HG03457 (cell line): ENCODE data around the gene MTCL1.

Experiments used
- ATAC-seq: cut with Tn5 transposase; IDR thresholded peaks from one replicate; pipeline ENCODE4 v1.9.1; 2021; ENCODE audit warnings: moderate number of reproducible peaks; ENCODE audit not compliant: unreplicated experiment

Gene MTCL1

GRCh38 chr18:8826971-8827370, 121.6 kb downstream of the MTCL1 start:
- no peak for ATAC-seq

DNA sequence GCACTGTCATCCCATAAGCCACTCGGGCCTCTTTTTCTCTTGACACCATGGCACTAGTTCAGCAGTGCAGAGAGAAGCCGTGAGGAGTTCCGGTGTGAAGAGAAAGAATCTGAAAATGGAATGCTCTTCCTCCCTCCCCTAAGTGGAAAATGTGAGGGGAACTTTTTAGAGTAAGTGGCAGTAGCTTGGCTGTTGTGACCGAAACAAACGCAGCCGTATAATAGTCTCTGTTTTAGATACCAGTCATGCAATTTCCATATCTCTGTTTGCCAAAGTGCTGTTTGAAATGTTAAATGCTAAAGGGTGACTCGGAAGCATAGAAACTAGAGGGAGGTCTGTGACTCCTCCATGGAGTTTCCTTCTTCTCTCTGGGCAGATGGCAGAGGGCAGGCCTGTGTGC, 122.9 kb downstream of the MTCL1 start:
- ATAC-seq: no peak

- no peak for ATAC-seq
Observed at GRCh38 chr18:8828798-8829197, 123.4 kb downstream of the MTCL1 start.

GRCh38 chr18:8830067-8831060, 125.0 kb downstream of the MTCL1 start:
- no peak for ATAC-seq

- ATAC-seq: no peak
Observed at GRCh38 chr18:8831112-8831511, 125.8 kb downstream of the MTCL1 start.

DNA sequence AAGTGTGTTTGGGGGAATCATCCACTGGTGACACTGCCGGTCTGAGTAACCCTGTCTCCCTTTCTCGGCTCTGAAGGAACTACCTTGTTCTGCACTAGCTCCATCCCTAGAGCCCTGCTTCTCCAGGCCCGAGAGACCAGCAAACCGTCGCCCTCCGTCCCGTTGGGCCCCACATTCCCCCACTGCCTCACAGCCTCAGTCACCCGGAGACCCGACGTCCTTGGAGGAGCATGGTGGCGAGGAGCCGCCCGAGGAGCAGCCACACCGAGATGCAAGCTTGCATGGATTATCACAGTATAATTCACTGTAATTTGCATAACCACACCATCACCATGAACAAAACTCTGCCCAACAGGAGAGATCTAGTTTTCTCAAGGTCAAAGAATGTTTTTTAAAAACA, 126.2 kb downstream of the MTCL1 start:
- no peak for ATAC-seq

DNA sequence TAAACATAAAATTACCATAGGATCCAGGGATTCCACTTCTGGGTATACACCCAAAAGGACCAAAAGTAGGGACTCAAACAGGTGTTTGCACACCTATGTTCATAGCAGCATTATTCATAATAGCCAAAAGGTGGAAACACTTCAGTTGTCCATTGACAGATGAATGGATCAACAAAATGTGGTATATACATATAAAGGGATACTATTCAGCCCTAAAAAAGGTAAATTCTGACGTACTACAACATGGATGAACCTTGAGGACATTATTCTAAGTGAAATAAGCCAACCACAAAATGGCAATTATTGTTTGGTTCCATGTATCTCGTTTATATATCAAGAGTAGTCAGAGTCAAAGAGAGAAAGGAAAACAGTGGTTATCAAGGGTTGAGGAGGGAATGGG, 128.1 kb downstream of the MTCL1 start:
- no peak for ATAC-seq

DNA sequence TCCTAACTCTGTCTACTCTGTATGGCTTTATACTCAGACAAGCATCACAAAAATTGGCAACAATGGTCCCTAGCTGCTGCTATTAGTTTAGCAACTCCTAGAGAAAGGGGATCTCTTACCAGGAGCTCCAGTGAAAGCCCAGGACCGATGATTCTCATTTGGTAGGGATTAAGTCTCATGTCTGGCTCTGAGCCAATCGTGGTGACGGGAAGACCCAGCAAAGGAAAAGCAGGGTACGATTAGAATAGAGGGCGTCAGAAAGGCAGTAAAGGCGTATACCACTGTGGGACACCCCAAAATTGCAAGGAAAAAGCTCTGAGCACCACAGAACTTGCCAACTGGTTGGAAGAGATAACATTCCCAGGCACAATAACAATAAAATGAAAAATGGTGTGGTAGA, 129.5 kb downstream of the MTCL1 start:
- no peak for ATAC-seq

- ATAC-seq: no peak
Observed at GRCh38 chr18:8835521-8835953, 130.2 kb downstream of the MTCL1 start.

DNA sequence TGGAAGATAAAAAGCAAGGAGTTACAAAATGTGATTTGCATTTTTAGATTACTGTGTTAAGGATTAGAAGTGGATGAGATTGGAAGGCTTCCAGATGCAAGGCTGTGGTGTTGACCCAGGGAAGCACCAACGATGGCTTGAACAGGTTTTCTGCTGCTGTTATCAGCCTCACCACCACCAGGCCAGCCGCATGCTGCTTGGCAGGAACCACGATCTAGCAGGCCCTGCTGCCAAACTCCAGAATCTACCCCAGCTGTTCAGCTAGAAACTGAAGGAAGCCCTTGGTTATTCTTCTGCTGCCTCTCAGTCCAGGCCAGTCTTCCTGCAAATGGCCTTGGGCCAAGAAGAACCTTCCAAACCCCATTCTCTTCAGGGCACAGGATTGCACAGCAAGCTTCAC, 133.9 kb downstream of the MTCL1 start:
- no peak for ATAC-seq

DNA sequence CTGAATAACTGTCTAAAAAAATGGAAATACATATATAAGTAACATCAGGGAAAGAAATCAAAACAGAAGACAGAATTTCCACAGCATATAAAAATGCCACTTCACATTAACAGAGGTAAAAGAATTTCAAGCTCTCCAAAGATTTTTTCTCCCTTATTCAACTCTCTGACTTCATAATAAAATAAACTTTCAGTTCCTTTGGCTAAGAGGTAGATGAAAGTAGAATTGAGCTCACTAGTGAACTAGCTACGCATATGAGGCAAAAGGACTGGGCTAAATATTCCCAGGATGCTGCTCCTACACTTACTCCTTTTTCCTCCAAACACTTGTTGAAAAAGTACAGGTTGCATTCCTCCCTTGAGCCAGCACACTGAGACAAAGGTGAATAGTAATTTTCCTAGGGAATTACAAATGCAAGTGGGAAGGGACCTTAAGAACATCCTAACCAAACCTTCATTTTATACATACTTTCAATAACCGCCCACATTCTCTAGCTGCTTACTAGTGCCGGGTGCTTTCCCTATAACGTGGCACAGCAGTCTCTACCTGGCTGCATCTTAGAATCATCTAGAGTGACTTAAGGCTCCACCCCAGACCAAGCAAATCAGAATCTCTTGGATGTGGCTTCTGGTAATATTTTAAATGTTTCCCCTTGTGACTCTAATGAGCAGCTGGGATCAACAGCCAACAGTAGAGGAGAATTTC, 136.6 kb downstream of the MTCL1 start:
- no peak for ATAC-seq

GRCh38 chr18:8842506-8842905, 137.2 kb downstream of the MTCL1 start:
- no peak for ATAC-seq

DNA sequence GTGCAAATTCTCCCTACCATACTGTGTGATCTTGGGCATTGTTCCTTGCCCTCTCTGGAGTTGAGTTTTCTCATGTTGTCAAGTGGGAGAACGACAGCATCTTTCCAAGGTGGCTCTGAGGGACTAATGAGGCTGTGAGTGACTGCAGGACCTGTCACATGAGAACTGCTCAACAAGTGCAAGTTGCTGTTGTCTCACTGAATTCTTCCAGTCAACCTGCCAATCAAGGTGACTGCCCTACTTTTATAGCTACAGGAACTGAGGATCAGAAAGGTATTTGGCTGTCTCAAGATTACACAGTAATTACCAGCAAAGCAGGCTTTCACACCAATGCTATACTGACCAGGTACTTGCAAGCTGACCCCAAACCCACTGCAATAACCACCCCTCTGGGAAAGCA, 137.6 kb downstream of the MTCL1 start:
- ATAC-seq: no peak

DNA sequence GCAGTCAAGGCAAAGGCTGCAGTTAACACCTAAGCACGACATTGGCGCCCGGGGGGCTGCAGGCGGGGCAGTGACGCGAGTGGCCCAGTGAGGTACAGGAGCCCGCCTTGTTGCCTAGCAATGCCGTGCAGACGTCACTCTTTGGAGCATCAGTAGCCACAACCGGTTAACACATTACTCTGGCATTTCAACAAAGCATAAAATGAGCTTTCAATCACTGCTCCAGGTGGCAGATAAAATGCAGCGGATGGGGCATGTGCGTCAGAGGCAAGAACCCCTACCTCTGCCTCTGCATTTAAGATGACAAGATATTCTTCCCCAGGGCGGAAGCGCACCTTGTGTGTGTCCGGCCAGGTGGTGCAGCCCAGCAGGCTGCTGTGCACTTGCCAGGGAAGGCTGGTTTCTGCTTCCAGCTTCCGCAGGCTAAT, 139.4 kb downstream of the MTCL1 start:
- no peak for ATAC-seq

DNA sequence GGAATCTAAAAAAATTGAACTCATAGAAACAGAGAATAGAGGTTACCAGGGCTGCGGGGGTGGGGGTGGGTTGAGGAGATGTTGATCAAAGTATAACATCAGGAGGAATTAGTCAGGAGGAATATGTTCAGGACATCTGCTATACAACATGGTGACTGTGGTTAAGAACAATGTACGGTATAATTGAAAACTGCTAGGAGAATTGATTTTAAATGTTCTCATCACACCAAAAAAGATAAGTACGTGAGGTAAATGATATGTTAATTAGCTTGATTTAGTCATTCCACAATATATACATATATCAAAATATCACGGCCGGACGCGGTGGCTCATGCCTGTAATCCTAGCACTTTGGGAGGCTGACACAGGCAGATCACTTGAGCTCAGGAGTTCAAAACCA, 140.2 kb downstream of the MTCL1 start:
- ATAC-seq: no peak

DNA sequence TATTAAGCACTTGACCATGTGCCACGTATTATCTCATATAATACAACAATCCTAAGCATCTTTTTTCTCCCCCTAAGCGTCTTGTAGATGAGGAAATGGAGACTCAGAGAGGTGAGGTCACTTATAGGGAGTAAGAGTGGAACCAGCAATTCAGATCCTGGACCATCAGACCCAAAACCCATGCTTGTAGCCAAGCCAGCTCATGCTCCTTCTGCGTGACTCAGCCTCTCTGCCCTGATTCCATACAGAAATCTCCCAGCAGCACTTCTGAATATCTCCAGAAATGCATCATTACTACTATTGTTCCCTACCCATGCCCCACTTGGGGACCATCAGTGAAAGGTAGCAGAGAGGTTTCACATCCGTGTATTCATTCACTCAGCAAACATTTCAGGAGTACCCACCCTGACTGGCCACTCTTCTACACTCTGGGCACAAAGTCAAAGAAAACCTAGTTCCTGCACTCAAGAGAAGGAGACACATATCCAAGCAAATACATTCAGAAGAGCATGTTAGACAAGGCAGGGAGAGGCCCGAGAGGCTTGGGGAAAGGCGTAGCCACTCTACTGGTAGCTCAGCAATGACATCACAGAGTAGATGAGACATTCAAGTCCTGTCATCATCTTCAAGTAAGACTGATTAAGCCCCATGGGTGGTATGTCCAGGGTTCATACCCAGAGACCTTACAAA, 141.9 kb downstream of the MTCL1 start:
- ATAC-seq: no peak

- no peak for ATAC-seq
Observed at GRCh38 chr18:8847900-8848299, 142.5 kb downstream of the MTCL1 start.

GRCh38 chr18:8848541-8848940, 143.2 kb downstream of the MTCL1 start:
- ATAC-seq: no peak

DNA sequence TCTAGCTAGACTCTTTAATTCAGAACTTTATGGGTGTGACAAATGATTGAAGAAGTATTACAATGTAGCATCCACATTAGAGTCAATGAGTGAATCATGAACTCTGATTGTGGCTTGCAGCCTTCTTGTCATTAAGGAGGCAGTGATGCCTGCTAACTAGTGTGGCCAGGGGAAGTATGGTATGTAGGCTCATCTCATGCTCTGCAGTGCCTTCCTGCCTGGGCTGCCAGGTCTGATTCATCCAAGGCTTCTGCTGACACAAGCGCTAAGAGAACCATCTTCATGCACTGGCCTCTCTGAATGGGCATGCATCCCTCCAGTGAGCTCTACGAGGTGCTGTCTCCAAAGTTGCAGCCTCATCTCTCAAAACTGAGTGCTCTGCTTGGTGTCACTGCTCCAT, 144.3 kb downstream of the MTCL1 start:
- no peak for ATAC-seq

DNA sequence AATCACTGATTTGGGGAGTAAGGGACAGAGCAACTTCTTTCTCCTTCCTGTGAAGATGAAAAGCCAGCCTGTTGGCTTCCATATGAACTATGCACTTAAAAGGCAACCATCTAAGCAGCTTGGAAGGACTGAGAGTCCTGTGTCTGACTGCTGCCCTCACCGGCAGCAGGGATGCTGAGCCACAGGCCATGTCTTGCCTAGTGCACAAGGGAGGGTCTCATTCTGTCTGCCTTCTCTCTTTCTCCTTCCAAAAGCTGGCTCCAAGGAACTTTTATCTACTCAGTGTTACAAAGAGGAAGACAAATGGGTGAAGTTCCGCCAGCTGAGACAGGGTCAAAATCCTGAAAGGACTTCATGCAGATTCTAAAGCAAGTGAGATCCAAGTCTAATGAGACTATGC, 146.3 kb downstream of the MTCL1 start:
- no peak for ATAC-seq

GRCh38 chr18:8854550-8854949, 149.2 kb downstream of the MTCL1 start:
- no peak for ATAC-seq
